Measurements from ENCODE around the gene CCR6. TPM values are rescaled to one million over a fixed set of nuclear protein-coding genes. Genes with fewer than 3 reads are reported as not detected.
A peak's percentile ranks its signal among the peaks of the same experiment; 100 is the strongest.

Gene CCR6
- total and polyA plus RNA-seq, 5 experiments from 2014 or later = 0.10 to 1.1 (median 0.27) TPM

GRCh38 chr6:167113935-167114910 is 8.7 kb upstream of the CCR6 start:
- DNase-seq (peak in 2 of 10 donors; percentile 59 to 70), ATAC-seq (peak in 1 of 2 donors; percentile 76)
- Mint-ChIP-seq H3K27ac (peak overlapping the region in 4 of 10 donors; percentile 26 to 91 (median 38)), H3K36me3 (no peaks in the 10 kb centered on the region), H3K4me3 (peak overlapping the region in 1 of 10 donors; percentile 80), H3K27me3 (peaks cover 0 to 9% (median 6%) of the 10 kb centered on the region in 5 donors), H3K9me3 (no peaks in the 10 kb centered on the region), H3K4me1 (peaks cover 8 to 85% (median 20%) of the 10 kb centered on the region in 4 donors)
- POLR2A ChIA-PET = no interaction called here

DNA sequence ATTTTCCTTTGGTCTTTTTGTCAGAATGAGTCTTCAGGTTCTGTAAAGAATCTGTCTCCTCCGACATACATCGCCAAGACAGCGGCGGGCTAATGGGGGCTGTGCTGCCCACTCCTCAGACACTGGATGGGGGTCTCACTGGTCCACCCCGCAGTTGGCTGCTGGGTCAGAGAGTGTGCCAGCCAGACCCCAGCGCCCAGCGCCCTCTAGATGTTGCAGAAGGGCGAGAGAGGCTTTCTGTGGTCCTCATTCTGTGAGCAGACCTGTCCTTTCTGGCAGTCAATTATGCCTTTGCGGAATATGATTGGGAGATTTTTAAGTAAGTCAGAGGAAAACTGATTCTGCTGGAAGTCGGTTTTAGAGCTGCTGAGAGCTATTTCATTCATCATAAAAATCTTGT is 7.8 kb upstream of the CCR6 start:
- Mint-ChIP-seq H3K27ac (peak overlapping the region in 3 of 10 donors; percentile 47 to 91 (median 50)), H3K4me3 (peak overlapping the region in 1 of 10 donors; percentile 80), H3K36me3 (no peaks in the 10 kb centered on the region), H3K4me1 (peaks cover 16 to 85% (median 26%) of the 10 kb centered on the region in 4 donors), H3K9me3 (no peaks in the 10 kb centered on the region), H3K27me3 (peaks cover 0 to 6% (median 3%) of the 10 kb centered on the region in 5 donors)
- ATAC-seq (no peak), DNase-seq (no peak)
- POLR2A ChIA-PET = no interaction called here

DNA sequence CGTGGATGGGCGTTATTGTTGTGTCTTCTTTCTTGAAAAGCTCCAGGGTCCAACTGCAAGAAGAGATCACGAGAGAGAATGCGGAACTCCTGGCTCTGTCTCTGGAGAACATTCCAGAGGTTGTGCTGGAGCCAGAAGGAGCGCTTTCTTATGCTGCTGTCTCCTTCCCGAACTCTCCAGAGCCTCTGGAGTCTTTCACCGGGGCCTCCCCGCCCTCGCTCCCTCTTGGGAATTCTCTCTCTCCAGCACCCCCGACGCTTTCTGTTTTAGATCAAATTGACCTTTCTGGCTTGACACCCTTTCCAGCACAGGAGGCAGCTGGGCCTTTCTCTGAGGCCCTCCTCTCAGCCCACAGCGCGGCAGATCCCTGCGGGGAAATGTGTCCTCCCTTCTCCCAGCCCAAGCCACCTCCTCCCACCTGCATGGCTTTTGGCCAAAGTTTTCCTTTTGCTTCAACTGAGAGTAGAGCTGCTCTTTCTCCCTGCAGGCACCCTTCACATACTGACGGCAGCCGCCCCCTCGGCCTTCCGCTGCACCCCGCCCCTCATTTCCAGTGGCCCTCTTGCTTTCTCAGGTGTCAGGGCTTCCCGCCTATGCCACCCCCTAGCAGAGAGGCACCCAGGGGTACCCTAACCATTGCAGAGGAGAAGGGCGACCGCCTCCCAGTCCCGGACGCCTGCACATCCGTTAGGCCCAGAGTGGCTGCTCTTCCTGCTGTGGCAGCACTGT is 6.6 kb upstream of the CCR6 start:
- Mint-ChIP-seq H3K9me3 (no peaks in the 10 kb centered on the region), H3K4me3 (peak overlapping the region in 1 of 10 donors; percentile 17), H3K27me3 (peaks cover 0 to 3% (median 0%) of the 10 kb centered on the region in 5 donors), H3K4me1 (peaks cover 19 to 85% (median 34%) of the 10 kb centered on the region in 4 donors), H3K36me3 (no peaks in the 10 kb centered on the region), H3K27ac (peak overlapping the region in 2 of 10 donors; percentile 18 to 91)
- DNase-seq (no peak), ATAC-seq (no peak)
- POLR2A ChIA-PET = no interaction called here

GRCh38 chr6:167116838-167117228 is 6.1 kb upstream of the CCR6 start:
- Mint-ChIP-seq H3K4me1 (peaks cover 19 to 85% (median 35%) of the 10 kb centered on the region in 4 donors), H3K36me3 (no peaks in the 10 kb centered on the region), H3K9me3 (no peaks in the 10 kb centered on the region), H3K4me3 (no peak overlapping the region), H3K27me3 (peaks cover 0 to 3% (median 0%) of the 10 kb centered on the region in 5 donors), H3K27ac (peak overlapping the region in 2 of 10 donors; percentile 8 to 91)
- no peak for DNase-seq
- ATAC-seq = no peak
- POLR2A ChIA-PET = no interaction called here

GRCh38 chr6:167118006-167118405 is 4.9 kb upstream of the CCR6 start:
- Mint-ChIP-seq H3K27me3 (peaks cover 0 to 3% (median 0%) of the 10 kb centered on the region in 5 donors), H3K27ac (peak overlapping the region in 3 of 10 donors; percentile 13 to 86 (median 39)), H3K4me1 (peaks cover 19 to 85% (median 33%) of the 10 kb centered on the region in 4 donors), H3K4me3 (peak overlapping the region in 1 of 10 donors; percentile 8), H3K36me3 (no peaks in the 10 kb centered on the region), H3K9me3 (no peaks in the 10 kb centered on the region)
- no peak for ATAC-seq
- DNase-seq = no peak
- POLR2A ChIA-PET = interaction anchor here (0.7 kb wide), 2 partner anchors 342 to 490 kb away, joined by 3 to 4 read pairs; no protein-coding TSS in a partner anchor

- H3K36me3 Mint-ChIP-seq = no peaks in the 10 kb centered on the region
- ATAC-seq (no peak), DNase-seq (no peak)
- H3K27me3 Mint-ChIP-seq = peaks cover 0 to under 1% (median 0%) of the 10 kb centered on the region in 5 donors
- peak overlapping the region in 3 of 10 donors; percentile 19 to 60 (median 35) for H3K4me3 Mint-ChIP-seq
- H3K27ac Mint-ChIP-seq = peak overlapping the region in 6 of 10 donors; percentile 57 to 89 (median 83)
- H3K4me1 Mint-ChIP-seq = peaks cover 19 to 89% (median 33%) of the 10 kb centered on the region in 4 donors
- H3K9me3 Mint-ChIP-seq = no peaks in the 10 kb centered on the region
- POLR2A ChIA-PET = interaction anchor here (1.1 kb wide), 1 partner anchor 162 kb away, joined by 3 read pairs; the partner anchor contains the start of gene RNASET2
Observed at GRCh38 chr6:167118839-167119238, 4.1 kb upstream of the CCR6 start.

DNA sequence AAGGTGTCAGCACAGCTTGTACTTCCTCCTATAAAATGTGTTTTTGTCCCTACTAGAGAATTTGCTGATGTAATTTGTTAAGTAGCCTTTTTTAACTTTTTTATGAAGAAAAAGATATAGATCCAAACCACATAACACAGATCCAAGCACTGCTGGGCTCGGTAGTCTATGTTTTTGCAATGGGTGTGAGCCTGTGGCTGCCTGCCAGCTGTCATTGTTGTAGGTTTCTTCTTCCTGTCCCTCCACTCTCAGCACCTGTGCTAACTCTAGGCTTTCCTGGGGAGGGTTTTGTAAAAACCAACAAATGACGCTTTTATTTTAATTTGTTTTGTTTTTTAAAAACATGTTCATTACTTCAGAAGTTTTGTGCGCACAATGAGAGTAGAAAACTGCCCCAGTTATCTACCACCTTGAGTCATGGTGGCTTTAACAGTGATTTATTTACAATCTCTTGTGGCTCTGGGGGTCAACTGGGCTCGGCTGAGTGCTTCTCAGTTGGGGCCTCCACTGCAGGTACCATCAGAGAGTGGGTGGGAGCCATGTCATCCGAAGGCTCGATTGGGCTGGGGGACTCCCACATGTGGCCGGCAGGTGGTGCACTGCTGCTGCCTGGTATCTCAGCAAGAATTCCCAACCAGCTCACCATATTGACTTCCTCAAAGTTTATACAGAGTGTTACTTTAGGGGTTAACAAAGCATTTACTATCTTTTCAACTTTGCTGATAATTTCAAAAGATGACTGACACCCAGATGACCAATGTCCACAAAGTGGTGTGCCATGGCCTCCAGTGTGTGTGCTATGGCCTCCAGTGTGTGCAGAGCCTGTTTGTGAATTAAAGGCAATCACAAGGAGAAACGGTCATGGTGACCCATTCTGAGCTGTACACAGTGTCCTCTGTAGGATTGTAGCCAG is 3.0 kb upstream of the CCR6 start:
- peak in 6 of 10 donors; percentile 12 to 76 (median 58) for DNase-seq
- peaks cover 19 to 88% (median 33%) of the 10 kb centered on the region in 4 donors for H3K4me1 Mint-ChIP-seq
- H3K9me3 Mint-ChIP-seq = no peaks in the 10 kb centered on the region
- H3K27ac Mint-ChIP-seq = peak overlapping the region in 9 of 10 donors; percentile 11 to 89 (median 66)
- ATAC-seq = peak; percentile 75 to 98
- POLR2A ChIA-PET = interaction anchor here (1.1 kb wide), 1 partner anchor 164 kb away, joined by 3 read pairs; the partner anchor contains the start of gene RNASET2
- H3K27me3 Mint-ChIP-seq = no peaks in the 10 kb centered on the region
- H3K36me3 Mint-ChIP-seq = no peaks in the 10 kb centered on the region
- H3K4me3 Mint-ChIP-seq = peak overlapping the region in 7 of 10 donors; percentile 11 to 73 (median 36)

DNA sequence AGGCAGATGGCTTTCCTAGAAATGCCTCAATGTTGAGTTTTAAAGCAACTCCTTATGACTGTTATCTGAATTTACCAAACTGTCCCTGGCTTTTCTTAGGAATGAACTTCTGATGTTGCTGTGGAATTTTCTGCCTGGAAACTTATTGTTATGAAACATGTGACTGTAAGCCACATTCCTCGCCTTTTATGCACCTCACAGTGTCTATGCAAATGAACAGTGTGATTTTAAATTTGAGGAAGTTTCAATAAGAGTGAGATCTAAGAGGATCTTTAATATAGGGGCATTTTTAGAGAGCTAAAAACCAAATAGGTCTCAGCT is 2.4 kb upstream of the CCR6 start:
- POLR2A ChIA-PET = no interaction called here
- peak overlapping the region in 4 of 10 donors; percentile 36 to 86 (median 62) for H3K27ac Mint-ChIP-seq
- no peaks in the 10 kb centered on the region for H3K36me3 Mint-ChIP-seq
- no peak for ATAC-seq
- peak overlapping the region in 2 of 10 donors; percentile 6 to 73 for H3K4me3 Mint-ChIP-seq
- no peak for DNase-seq
- H3K27me3 Mint-ChIP-seq = no peaks in the 10 kb centered on the region
- H3K4me1 Mint-ChIP-seq = peaks cover 19 to 83% (median 33%) of the 10 kb centered on the region in 4 donors
- no peaks in the 10 kb centered on the region for H3K9me3 Mint-ChIP-seq

DNA sequence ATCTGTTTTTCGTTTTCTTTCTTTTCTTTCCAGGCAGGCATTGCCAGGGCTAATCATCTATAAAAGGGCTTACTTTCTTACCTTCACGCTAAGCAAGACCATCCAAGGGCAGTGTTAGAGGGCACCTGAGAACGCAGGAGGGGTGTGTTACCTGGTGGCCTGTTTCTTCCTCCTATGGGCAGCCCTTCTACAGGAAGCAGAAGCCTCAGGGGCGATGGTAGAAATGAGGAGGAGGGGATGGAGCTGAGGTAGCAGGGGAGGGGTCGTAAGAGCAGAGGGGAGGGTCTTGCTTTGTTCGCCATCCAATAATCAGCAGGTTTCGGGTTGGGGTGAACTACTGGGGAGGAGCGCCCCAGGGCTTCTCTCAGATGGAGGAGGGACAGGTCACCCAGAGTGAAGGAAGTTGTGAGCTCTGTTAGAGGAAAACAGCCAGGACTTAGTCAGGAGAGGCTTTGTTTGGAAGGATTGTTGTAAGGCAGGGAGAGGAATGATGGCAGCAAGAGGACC is 1.5 kb upstream of the CCR6 start:
- Mint-ChIP-seq H3K27me3 (no peaks in the 10 kb centered on the region), H3K4me1 (peaks cover 19 to 76% (median 33%) of the 10 kb centered on the region in 4 donors), H3K4me3 (peak overlapping the region in 3 of 10 donors; percentile 5 to 73 (median 5)), H3K36me3 (no peaks in the 10 kb centered on the region), H3K9me3 (no peaks in the 10 kb centered on the region), H3K27ac (peak overlapping the region in 5 of 10 donors; percentile 44 to 86 (median 74))
- POLR2A ChIA-PET = no interaction called here
- DNase-seq (no peak), ATAC-seq (no peak)

GRCh38 chr6:167122041-167122826 is 662 bp upstream of the CCR6 start:
- peak overlapping the region in 3 of 10 donors; percentile 14 to 73 (median 26) for H3K4me3 Mint-ChIP-seq
- no peaks in the 10 kb centered on the region for H3K9me3 Mint-ChIP-seq
- ATAC-seq (peak in 1 of 2 donors; percentile 41), DNase-seq (no peak)
- POLR2A ChIA-PET = interaction anchor here (0.9 kb wide), 1 partner anchor 109 kb away, joined by 3 read pairs; no protein-coding TSS in a partner anchor
- peak overlapping the region in 2 of 10 donors; percentile 74 to 86 for H3K27ac Mint-ChIP-seq
- H3K27me3 Mint-ChIP-seq = no peaks in the 10 kb centered on the region
- no peaks in the 10 kb centered on the region for H3K36me3 Mint-ChIP-seq
- peaks cover 19 to 77% (median 33%) of the 10 kb centered on the region in 4 donors for H3K4me1 Mint-ChIP-seq

DNA sequence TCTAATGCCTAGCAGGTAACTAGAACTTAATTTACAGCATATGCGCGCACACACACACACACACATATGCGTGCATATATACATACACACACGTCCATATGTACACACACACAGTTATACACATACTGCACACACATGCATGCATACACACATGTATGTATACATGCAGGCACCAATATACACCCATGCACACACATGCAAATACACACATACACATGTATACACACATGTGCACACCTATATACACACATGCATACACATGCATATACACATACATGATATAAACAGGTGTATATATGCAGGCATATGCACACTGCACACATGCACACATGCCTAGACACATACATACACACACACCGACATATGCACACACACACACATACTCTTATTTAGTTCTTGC is 1.9 kb downstream of the CCR6 start:
- Mint-ChIP-seq H3K4me1 (peaks cover 6 to 75% (median 17%) of the 10 kb centered on the region in 4 donors), H3K27ac (peak overlapping the region in 1 of 10 donors; percentile 86), H3K36me3 (no peaks in the 10 kb centered on the region), H3K4me3 (peak overlapping the region in 1 of 10 donors; percentile 85), H3K27me3 (no peaks in the 10 kb centered on the region), H3K9me3 (no peaks in the 10 kb centered on the region)
- POLR2A ChIA-PET = no interaction called here
- ATAC-seq (no peak), DNase-seq (no peak)
